ENCODE measurements around the gene SLC38A10.
A peak's percentile ranks its signal among the peaks of the same experiment; 100 is the strongest.

SLC38A10 gene

GRCh38 chr17:81302324-81302723 is 7.2 kb upstream of the SLC38A10 start:
- no peaks in the 10 kb centered on the region for H3K9me3 Mint-ChIP-seq
- H3K4me3 Mint-ChIP-seq, result no peak overlapping the region
- H3K27me3 Mint-ChIP-seq, result peaks cover 17% of the 10 kb centered on the region
- intact Hi-C loops (cut with micrococcal nuclease), result no loop called here
- no peaks in the 10 kb centered on the region for H3K36me3 Mint-ChIP-seq (ENCODE audit: low read depth)
- H3K27ac Mint-ChIP-seq, result no peak overlapping the region
- peaks cover 15% of the 10 kb centered on the region for H3K4me1 Mint-ChIP-seq (ENCODE audit: low read depth)

DNA sequence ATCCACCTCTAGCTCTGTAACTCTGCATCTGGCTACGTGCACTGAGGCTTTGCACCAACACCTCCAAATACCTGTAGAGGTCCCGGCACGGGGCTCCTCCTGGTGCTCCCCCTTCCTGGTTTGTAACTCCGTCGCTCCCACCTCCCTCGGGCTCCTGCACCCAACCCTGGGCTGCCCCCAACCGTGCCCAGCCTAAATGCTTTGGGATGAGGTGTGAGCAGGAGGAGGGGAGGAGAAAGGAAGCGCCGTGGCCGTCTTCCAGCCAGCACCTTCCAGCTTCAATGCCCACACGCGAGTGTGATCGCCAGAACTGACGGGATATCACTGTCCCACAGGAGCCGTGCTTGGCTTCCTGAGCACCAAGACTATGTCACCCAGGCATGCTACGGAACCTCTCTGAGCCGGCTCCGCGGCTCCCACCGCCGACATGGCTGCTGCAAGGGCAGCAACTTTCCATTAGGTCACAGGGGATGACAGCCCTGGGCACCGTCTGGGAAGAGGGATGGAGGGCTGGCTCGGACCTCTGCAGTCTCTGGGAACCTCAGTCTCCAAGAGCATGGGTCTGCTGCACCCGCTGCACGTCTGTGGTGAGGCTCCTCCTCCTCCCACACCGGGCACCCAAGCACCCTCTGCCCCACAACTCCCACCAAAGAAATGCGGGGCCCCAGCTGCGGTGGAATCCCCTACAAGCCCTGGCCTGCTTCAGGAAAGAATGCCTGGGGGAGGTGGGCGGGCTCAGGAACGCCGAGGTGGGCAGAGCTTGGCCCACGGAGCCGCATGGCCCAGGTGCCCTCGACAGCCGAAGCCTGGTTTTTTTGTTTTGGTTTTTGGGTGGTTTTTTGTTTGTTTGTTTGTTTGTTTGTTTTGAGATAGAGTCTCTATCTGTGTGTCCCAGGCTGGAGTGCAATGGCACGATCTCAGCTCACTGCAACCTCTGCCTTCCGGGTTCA is 6.4 kb upstream of the SLC38A10 start:
- H3K36me3 Mint-ChIP-seq (ENCODE audit: low read depth), result no peaks in the 10 kb centered on the region
- intact Hi-C loops (cut with micrococcal nuclease), result no loop called here
- H3K4me1 Mint-ChIP-seq (ENCODE audit: low read depth), result peaks cover 13% of the 10 kb centered on the region
- H3K4me3 Mint-ChIP-seq, result no peak overlapping the region
- no peaks in the 10 kb centered on the region for H3K9me3 Mint-ChIP-seq
- no peak overlapping the region for H3K27ac Mint-ChIP-seq
- peaks cover 17% of the 10 kb centered on the region for H3K27me3 Mint-ChIP-seq

- Mint-ChIP-seq H3K4me1 (ENCODE audit: low read depth) (peaks cover 13% of the 10 kb centered on the region), H3K36me3 (ENCODE audit: low read depth) (peaks cover 1% of the 10 kb centered on the region), H3K4me3 (no peak overlapping the region), H3K9me3 (no peaks in the 10 kb centered on the region), H3K27me3 (peaks cover 15% of the 10 kb centered on the region), H3K27ac (no peak overlapping the region)
- intact Hi-C loops (cut with micrococcal nuclease), result no loop called here
These were observed 5.6 kb upstream of the SLC38A10 start for GRCh38 chr17:81300586-81301155.

DNA sequence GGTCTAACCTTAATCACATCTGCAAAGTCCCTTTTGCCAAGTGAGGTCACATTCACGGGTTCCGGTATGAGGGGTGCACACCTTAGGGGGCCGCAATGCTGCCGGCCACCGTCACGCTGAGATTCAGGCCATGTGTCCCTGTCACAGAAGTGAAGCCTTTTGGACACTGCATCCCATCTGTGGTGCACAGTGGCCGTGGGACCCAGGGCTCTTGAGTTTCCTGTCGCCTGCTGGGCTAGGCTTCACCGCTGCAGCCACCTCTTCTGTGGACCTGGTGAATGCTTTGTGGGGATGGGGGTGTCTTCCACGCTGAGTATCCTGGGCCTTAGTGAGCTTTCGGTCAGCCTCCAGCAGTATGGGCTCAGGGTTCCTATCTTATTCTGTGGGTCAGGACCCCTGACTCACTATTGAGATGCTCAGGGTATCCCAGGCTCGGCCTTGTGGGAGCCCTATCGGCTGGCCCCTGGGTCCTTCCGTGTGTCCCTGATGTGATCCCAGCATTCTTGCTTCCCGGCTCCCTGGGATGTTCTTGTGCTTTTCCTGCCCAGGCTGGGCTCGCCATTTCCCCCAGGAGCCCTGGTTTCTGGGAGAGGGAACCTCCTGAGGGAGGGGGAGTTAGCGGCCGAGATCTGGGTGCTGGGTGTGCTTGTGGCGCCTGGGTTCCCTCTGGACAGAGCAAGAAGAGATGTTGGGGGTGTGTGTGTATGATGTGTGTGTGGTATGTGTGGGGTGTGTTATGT is 4.9 kb upstream of the SLC38A10 start:
- no peaks in the 10 kb centered on the region for H3K9me3 Mint-ChIP-seq
- intact Hi-C loops (cut with micrococcal nuclease), result loop anchor here (10.0 kb wide), 1 partner anchor 95 kb away; the partner anchor contains the start of gene BAHCC1
- H3K27me3 Mint-ChIP-seq, result peaks cover 13% of the 10 kb centered on the region
- no peak overlapping the region for H3K4me3 Mint-ChIP-seq
- H3K4me1 Mint-ChIP-seq (ENCODE audit: low read depth), result peaks cover 16% of the 10 kb centered on the region
- no peak overlapping the region for H3K27ac Mint-ChIP-seq
- H3K36me3 Mint-ChIP-seq (ENCODE audit: low read depth), result peaks cover 8% of the 10 kb centered on the region

DNA sequence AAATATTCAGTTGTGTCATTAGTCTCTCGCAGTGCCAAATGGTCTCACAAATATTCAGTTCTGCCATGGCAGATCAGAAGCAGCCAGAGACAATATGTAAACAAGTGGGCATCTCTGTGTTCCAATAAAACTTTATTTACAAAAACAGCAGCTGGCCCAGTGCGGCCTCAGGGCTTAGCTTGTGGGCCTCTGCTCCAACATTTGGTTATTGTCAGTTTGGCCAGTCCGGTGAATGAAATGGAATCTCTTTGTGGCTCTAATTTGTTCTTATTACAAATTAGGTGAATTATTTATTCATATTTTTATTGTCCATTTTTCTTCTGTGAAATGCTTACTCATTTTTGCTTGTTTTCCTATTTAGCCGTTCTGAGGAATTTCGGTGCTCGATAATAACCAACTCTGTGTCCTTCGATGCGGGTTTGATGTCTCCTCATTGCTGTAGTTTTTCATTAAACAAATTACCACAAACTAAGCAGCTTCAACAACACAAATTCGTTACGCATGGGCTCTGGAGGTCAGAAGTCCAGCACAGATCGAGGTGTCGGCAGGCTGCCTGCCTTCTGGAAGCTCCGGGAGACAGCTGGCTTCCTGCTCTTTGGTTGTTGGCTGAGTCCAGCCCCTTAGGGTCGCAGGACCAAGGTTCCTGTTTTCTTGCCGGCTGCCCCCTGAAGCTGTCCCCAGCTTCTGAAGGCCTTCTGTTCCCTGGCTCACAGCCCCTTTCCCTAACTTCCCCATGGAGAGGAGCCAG is 4.1 kb upstream of the SLC38A10 start:
- Mint-ChIP-seq H3K27me3 (peaks cover 12% of the 10 kb centered on the region), H3K4me3 (no peak overlapping the region), H3K9me3 (no peaks in the 10 kb centered on the region), H3K36me3 (ENCODE audit: low read depth) (peaks cover 15% of the 10 kb centered on the region), H3K4me1 (ENCODE audit: low read depth) (peaks cover 19% of the 10 kb centered on the region), H3K27ac (no peak overlapping the region)
- intact Hi-C loops (cut with micrococcal nuclease), result loop anchor here (10.0 kb wide), 1 partner anchor 96 kb away; the partner anchor contains the start of gene BAHCC1

- H3K4me3 Mint-ChIP-seq, result no peak overlapping the region
- intact Hi-C loops (cut with micrococcal nuclease), result loop anchor here (10.0 kb wide), 1 partner anchor 96 kb away; the partner anchor contains the start of gene BAHCC1
- peaks cover 19% of the 10 kb centered on the region for H3K36me3 Mint-ChIP-seq (ENCODE audit: low read depth)
- H3K9me3 Mint-ChIP-seq, result no peaks in the 10 kb centered on the region
- peaks cover 12% of the 10 kb centered on the region for H3K27me3 Mint-ChIP-seq
- H3K4me1 Mint-ChIP-seq (ENCODE audit: low read depth), result peaks cover 26% of the 10 kb centered on the region
- no peak overlapping the region for H3K27ac Mint-ChIP-seq
These were observed 3.4 kb upstream of the SLC38A10 start for GRCh38 chr17:81298325-81298990.

DNA sequence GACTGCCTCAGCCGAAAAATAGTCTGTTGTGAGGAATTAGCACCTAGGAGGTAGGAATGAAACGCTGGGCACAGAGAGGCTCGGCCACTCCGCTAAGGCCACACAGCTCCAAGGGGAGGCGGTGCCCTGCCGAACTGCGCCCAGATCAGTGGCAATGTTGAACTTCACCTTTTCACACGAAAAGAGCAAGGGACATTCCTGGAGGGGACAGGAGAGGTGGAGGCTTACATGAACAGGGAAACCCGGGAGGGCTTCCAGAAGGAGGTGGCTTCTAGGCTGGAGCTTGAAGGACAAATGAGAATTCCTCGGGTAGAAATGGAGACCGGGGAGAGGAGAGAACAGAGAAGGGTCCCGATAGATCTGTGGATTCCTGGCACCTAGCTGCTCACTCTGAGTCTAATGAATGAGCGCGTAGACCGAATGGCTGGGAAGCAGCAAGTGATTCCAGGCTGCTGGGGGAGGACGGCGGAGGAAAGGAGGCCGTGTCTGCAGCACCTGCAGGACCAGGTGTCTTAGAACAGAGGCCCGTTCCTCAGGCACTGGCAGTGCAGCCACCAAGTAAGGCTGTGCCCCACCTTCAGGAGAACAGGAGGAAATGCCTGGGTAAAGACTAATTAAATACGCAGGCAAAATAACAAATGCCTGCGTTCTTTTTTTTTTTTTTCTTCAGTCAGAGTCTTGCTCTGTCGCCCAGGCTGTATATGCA is 722 bp upstream of the SLC38A10 start:
- Mint-ChIP-seq H3K27me3 (peaks cover 4% of the 10 kb centered on the region), H3K27ac (peak overlapping the region; percentile 96), H3K4me1 (ENCODE audit: low read depth) (peaks cover 43% of the 10 kb centered on the region), H3K9me3 (no peaks in the 10 kb centered on the region), H3K36me3 (ENCODE audit: low read depth) (peaks cover 23% of the 10 kb centered on the region), H3K4me3 (peak overlapping the region; percentile 92)
- intact Hi-C loops (cut with micrococcal nuclease), result loop anchor here (10.0 kb wide), 1 partner anchor 99 kb away; the partner anchor contains the start of gene BAHCC1

GRCh38 chr17:81294512-81295030 is 536 bp downstream of the SLC38A10 start:
- intact Hi-C loops (cut with micrococcal nuclease), result loop anchor here (5.0 to 10.0 kb wide), 2 partner anchors 37 to 100 kb away; partner anchors contain the start of gene BAHCC1
- peaks cover 36% of the 10 kb centered on the region for H3K36me3 Mint-ChIP-seq (ENCODE audit: low read depth)

GRCh38 chr17:81292450-81292849 is 2.7 kb downstream of the SLC38A10 start:
- intact Hi-C loops (cut with micrococcal nuclease), result loop anchor here (5.0 to 10.0 kb wide), 2 partner anchors 35 to 102 kb away; partner anchors contain the start of gene BAHCC1
- Mint-ChIP-seq H3K36me3 (ENCODE audit: low read depth) (peaks cover 55% of the 10 kb centered on the region), H3K4me3 (no peak overlapping the region), H3K9me3 (no peaks in the 10 kb centered on the region), H3K4me1 (ENCODE audit: low read depth) (peaks cover 70% of the 10 kb centered on the region), H3K27ac (peak overlapping the region; percentile 25), H3K27me3 (no peaks in the 10 kb centered on the region)

More at GRCh38 chr17:81294512-81295030, 536 bp downstream of the SLC38A10 start:
- Mint-ChIP-seq H3K27me3 (peaks cover under 1% of the 10 kb centered on the region), H3K4me3 (peak overlapping the region; percentile 92), H3K4me1 (ENCODE audit: low read depth) (peaks cover 55% of the 10 kb centered on the region), H3K9me3 (no peaks in the 10 kb centered on the region), H3K27ac (peak overlapping the region; percentile 96)

DNA sequence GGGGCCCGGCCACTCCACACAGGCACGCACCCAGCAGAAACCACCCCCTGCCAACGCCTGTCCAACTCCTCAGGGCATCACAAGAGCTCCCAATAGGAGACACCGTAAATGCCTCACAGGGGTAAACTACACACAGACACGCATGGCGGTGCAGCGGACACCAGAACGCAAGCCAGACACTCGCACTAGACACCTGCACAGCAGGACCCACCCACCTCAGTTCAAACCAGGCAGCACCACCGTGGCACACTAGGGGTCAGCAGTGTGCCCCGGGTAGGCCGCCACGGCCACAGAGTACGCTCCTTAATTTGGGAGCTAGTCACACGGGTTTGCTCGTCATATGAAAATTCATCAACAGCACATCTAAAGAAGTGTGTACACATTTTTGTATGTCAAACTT is 3.4 kb downstream of the SLC38A10 start:
- Mint-ChIP-seq H3K9me3 (no peaks in the 10 kb centered on the region), H3K27ac (no peak overlapping the region), H3K4me3 (no peak overlapping the region), H3K36me3 (ENCODE audit: low read depth) (peaks cover 63% of the 10 kb centered on the region), H3K4me1 (ENCODE audit: low read depth) (peaks cover 75% of the 10 kb centered on the region), H3K27me3 (no peaks in the 10 kb centered on the region)
- intact Hi-C loops (cut with micrococcal nuclease), result loop anchor here (5.0 to 10.0 kb wide), 2 partner anchors 34 to 103 kb away; partner anchors contain the start of gene BAHCC1

- Mint-ChIP-seq H3K27me3 (no peaks in the 10 kb centered on the region), H3K36me3 (ENCODE audit: low read depth) (peaks cover 64% of the 10 kb centered on the region), H3K27ac (peak overlapping the region; percentile 30), H3K9me3 (no peaks in the 10 kb centered on the region), H3K4me3 (no peak overlapping the region), H3K4me1 (ENCODE audit: low read depth) (peaks cover 77% of the 10 kb centered on the region)
- intact Hi-C loops (cut with micrococcal nuclease), result loop anchor here (5.0 to 10.0 kb wide), 2 partner anchors 33 to 105 kb away; partner anchors contain the start of gene BAHCC1
These were observed 4.9 kb downstream of the SLC38A10 start for GRCh38 chr17:81290230-81290629.

DNA sequence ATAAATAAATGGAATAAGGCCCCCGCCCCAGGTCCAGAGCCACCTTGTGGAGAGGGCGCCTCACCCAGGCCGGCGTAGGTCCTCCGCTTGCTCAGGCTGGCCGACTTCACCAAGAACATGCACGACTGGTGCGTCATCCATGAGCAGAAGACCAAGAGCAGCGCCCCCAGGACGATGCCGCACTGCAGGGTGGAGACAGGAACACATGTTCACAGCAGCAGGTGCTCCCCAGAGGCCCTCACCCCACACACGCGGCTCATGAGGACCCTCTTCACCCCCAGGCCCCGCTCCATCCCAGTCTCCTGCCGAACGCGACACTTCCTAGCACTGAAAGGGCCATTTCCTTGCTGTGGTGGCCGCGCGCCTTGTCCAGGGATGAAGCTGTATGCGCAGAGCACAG is 5.5 kb downstream of the SLC38A10 start:
- intact Hi-C loops (cut with micrococcal nuclease), result loop anchor here (5.0 to 10.0 kb wide), 2 partner anchors 32 to 105 kb away; partner anchors contain the start of gene BAHCC1
- Mint-ChIP-seq H3K27me3 (no peaks in the 10 kb centered on the region), H3K27ac (no peak overlapping the region), H3K4me3 (no peak overlapping the region), H3K36me3 (ENCODE audit: low read depth) (peaks cover 59% of the 10 kb centered on the region), H3K4me1 (ENCODE audit: low read depth) (peaks cover 82% of the 10 kb centered on the region), H3K9me3 (no peaks in the 10 kb centered on the region)

All from dendritic cell treated with granulocyte-macrophage colony-stimulating factor and Interleukin-4, amounts not matched to agents 40 ng/mL and 50 ng/mL, for 4 days (primary cell).